GM15510 (cell line): ENCODE measurements around the gene SGIP1.

Source experiments
- POLR2A ChIP-seq: IDR thresholded peaks from 3 replicates; pipeline ENCODE4 v1.6.1; 2011; ENCODE audit warnings: borderline replicate concordance; ENCODE audit not compliant: insufficient read length; ENCODE audit errors: extremely low read depth

SGIP1 gene

GRCh38 chr1:66532798-66533783 is 862 bp upstream of the SGIP1 start:
- TF ChIP-seq POLR2A: no peak

- no peak for TF ChIP-seq POLR2A
Measured at GRCh38 chr1:66535061-66535460, 1.1 kb downstream of the SGIP1 start.

GRCh38 chr1:66535853-66536252 is 1.9 kb downstream of the SGIP1 start:
- no peak for TF ChIP-seq POLR2A

- no peak for TF ChIP-seq POLR2A
Measured at GRCh38 chr1:66537718-66538117, 3.8 kb downstream of the SGIP1 start.

GRCh38 chr1:66539491-66539890 is 5.5 kb downstream of the SGIP1 start:
- TF ChIP-seq POLR2A: no peak

- no peak for TF ChIP-seq POLR2A
Measured at GRCh38 chr1:66540434-66541032, 6.6 kb downstream of the SGIP1 start.

- TF ChIP-seq POLR2A: no peak
Measured at GRCh38 chr1:66542314-66542713, 8.4 kb downstream of the SGIP1 start.

- TF ChIP-seq POLR2A: no peak
Measured at GRCh38 chr1:66542811-66543767, 9.1 kb downstream of the SGIP1 start.

- TF ChIP-seq POLR2A: no peak
Measured at GRCh38 chr1:66546047-66546810, 12.3 kb downstream of the SGIP1 start.

- no peak for TF ChIP-seq POLR2A
Measured at GRCh38 chr1:66549017-66549416, 15.1 kb downstream of the SGIP1 start.

GRCh38 chr1:66550243-66550642 is 16.3 kb downstream of the SGIP1 start:
- TF ChIP-seq POLR2A: no peak

- no peak for TF ChIP-seq POLR2A
Measured at GRCh38 chr1:66552287-66552686, 18.3 kb downstream of the SGIP1 start.

GRCh38 chr1:66552829-66553228 is 18.9 kb downstream of the SGIP1 start:
- TF ChIP-seq POLR2A: no peak

GRCh38 chr1:66553846-66554245 is 19.9 kb downstream of the SGIP1 start:
- TF ChIP-seq POLR2A: no peak

- no peak for TF ChIP-seq POLR2A
Measured at GRCh38 chr1:66556161-66556611, 22.2 kb downstream of the SGIP1 start.

- no peak for TF ChIP-seq POLR2A
Measured at GRCh38 chr1:66557157-66557556, 23.2 kb downstream of the SGIP1 start.
